Astrocyte (in vitro differentiated cells and primary cell): ENCODE results near the gene CDH7. TPM values are rescaled to one million over a fixed set of nuclear protein-coding genes. Genes with fewer than 3 reads are reported as not detected.

ENCODE experiments used
- DNase-seq: peaks from one replicate; pipeline ENCODE4 v3.0.0-alpha.2; 2010; ENCODE audit warnings: low read depth
- FAIRE-seq: peaks from 2 replicates; lab custom pipeline; 2011; peaks lifted over from hg19 to GRCh38; lab: Jason Lieb, UNC
- H2AFZ ChIP-seq: 2 replicates; pipeline ENCODE4 v1.6.0; 2012; ENCODE audit warnings: low read depth, low read length, inconsistent platforms
- H3K27ac ChIP-seq: 2 replicates; pipeline ENCODE4 v1.5.1; 2011; ENCODE audit warnings: low read depth, low read length, inconsistent platforms
- H3K27me3 ChIP-seq: 2 replicates; pipeline ENCODE4 v1.6.0; 2011; ENCODE audit warnings: low read length, inconsistent platforms; ENCODE audit not compliant: insufficient read depth
- H3K36me3 ChIP-seq: 2 replicates; pipeline ENCODE4 v1.5.1; 2011; ENCODE audit warnings: low read length, inconsistent platforms; ENCODE audit not compliant: insufficient read depth
- H3K4me1 ChIP-seq: 2 replicates; pipeline ENCODE4 v1.5.1; 2011; ENCODE audit warnings: low read length, inconsistent platforms; ENCODE audit not compliant: insufficient read depth
- H3K4me2 ChIP-seq: 2 replicates; pipeline ENCODE4 v1.6.0; 2012; ENCODE audit warnings: low read length, inconsistent platforms
- H3K4me3 ChIP-seq: 2 replicates; pipeline ENCODE4 v1.5.1; 2011; ENCODE audit warnings: low read depth, mild to moderate bottlenecking, low read length, inconsistent platforms; ENCODE audit not compliant: insufficient read depth
- H3K79me2 ChIP-seq: 2 replicates; pipeline ENCODE4 v1.6.0; 2012; ENCODE audit warnings: mild to moderate bottlenecking, low read length, inconsistent platforms; ENCODE audit not compliant: insufficient read depth
- H3K9ac ChIP-seq: 2 replicates; pipeline ENCODE4 v1.6.0; 2012; ENCODE audit warnings: mild to moderate bottlenecking, low read length, inconsistent platforms
- H3K9me3 ChIP-seq: 2 replicates; pipeline ENCODE4 v1.5.1; 2012; ENCODE audit warnings: low read depth, mild to moderate bottlenecking, low read length, inconsistent platforms; ENCODE audit not compliant: insufficient read depth
- H4K20me1 ChIP-seq: 2 replicates; pipeline ENCODE4 v1.6.0; 2012; ENCODE audit warnings: low read length, inconsistent platforms; ENCODE audit not compliant: insufficient read depth
- H3K27ac Mint-ChIP-seq: one replicate; pipeline ENCODE4 v1.8.0; 2021; ENCODE audit warnings: mild to moderate bottlenecking, mixed read lengths; ENCODE audit not compliant: unreplicated experiment
- H3K27me3 Mint-ChIP-seq: one replicate; pipeline ENCODE4 v1.8.0; 2021; ENCODE audit warnings: low read depth, mixed read lengths; ENCODE audit not compliant: unreplicated experiment
- H3K36me3 Mint-ChIP-seq: one replicate; pipeline ENCODE4 v1.8.0; 2021; ENCODE audit warnings: low read depth, mixed read lengths; ENCODE audit not compliant: unreplicated experiment
- H3K4me1 Mint-ChIP-seq: one replicate; pipeline ENCODE4 v1.8.0; 2021; ENCODE audit warnings: low read depth, mixed read lengths; ENCODE audit not compliant: unreplicated experiment
- H3K4me3 Mint-ChIP-seq: one replicate; pipeline ENCODE4 v1.8.0; 2021; ENCODE audit warnings: mild to moderate bottlenecking, moderate library complexity, mixed read lengths; ENCODE audit not compliant: unreplicated experiment
- H3K9me3 Mint-ChIP-seq: one replicate; pipeline ENCODE4 v1.8.0; 2021; ENCODE audit warnings: mild to moderate bottlenecking, mixed read lengths; ENCODE audit not compliant: unreplicated experiment
- EZH2 ChIP-seq: IDR thresholded peaks from 2 replicates; pipeline ENCODE4 v1.6.1; 2012; ENCODE audit warnings: mild to moderate bottlenecking, low read length, inconsistent platforms; ENCODE audit not compliant: insufficient read depth
- total RNA-seq: library from RNA; stranded (reverse); gene quantifications from 2 replicates; pipeline ENCODE4 v1.2.1, GENCODE V29; 2021
- TF ChIP-seq, protein P1 (sequence below): IDR thresholded peaks from 2 replicates; pipeline ENCODE4 v1.5.1; 2011; ENCODE audit warnings: low read depth, mild to moderate bottlenecking, inconsistent platforms, low read length, moderate library complexity; ENCODE audit not compliant: insufficient read depth

CDH7 gene
- total RNA-seq, 1 donor from 2014 or later = 0.43 TPM

DNA sequence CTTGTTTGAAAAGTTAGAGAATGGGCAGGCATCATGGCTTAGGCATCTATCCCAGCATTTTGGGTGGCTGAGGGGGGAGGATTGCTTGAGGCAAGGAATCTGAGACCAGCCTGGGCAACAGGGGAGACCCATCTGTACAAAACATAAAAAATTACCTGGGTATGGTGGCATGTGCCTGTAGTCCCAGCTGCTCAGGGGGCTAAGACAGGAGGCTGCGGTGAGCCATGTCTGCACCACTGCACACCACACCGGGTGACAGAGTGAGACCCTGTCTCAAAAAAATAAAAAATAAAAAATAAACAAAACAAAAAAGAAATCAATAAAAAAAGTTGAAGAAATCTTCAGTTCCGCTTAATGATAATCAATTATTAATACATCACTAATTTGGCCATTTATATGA, 146.5 kb downstream of the CDH7 start:
- no peaks in the 10 kb centered on the region for H4K20me1 ChIP-seq
- FAIRE-seq = no peak
- H3K4me3 Mint-ChIP-seq = no peak overlapping the region

DNA sequence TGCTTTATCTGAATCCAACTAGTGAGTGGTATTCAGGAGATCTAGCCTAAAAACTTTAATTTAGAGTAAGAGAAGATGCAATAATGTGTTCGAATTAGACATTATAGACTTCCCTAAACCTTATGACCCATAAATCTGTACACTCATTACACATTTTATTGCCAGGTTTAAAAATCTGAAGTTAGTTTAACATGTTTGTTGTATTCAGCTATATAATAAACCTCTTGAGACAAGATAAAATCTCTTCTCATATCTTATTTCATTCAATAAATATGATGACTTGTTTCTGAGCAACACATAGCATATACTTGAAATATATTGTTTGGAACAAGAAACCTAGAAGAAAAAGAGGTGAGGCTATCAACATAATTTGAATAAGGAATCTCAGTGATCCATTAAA, 150.7 kb downstream of the CDH7 start:
- H4K20me1 ChIP-seq = no peaks in the 10 kb centered on the region
- H3K27me3 ChIP-seq = no peaks in the 10 kb centered on the region
- H3K36me3 Mint-ChIP-seq = no peaks in the 10 kb centered on the region
- no peaks in the 10 kb centered on the region for H3K79me2 ChIP-seq
- no peak overlapping the region for H3K4me3 ChIP-seq
- H3K27ac Mint-ChIP-seq = no peak overlapping the region
- H3K4me1 Mint-ChIP-seq = no peaks in the 10 kb centered on the region
- no peak overlapping the region for H3K4me2 ChIP-seq
- H2AFZ ChIP-seq = no peak overlapping the region
- TF ChIP-seq, protein P1, sequence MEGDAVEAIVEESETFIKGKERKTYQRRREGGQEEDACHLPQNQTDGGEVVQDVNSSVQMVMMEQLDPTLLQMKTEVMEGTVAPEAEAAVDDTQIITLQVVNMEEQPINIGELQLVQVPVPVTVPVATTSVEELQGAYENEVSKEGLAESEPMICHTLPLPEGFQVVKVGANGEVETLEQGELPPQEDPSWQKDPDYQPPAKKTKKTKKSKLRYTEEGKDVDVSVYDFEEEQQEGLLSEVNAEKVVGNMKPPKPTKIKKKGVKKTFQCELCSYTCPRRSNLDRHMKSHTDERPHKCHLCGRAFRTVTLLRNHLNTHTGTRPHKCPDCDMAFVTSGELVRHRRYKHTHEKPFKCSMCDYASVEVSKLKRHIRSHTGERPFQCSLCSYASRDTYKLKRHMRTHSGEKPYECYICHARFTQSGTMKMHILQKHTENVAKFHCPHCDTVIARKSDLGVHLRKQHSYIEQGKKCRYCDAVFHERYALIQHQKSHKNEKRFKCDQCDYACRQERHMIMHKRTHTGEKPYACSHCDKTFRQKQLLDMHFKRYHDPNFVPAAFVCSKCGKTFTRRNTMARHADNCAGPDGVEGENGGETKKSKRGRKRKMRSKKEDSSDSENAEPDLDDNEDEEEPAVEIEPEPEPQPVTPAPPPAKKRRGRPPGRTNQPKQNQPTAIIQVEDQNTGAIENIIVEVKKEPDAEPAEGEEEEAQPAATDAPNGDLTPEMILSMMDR = no peak
- TF ChIP-seq EZH2 = no peak
- FAIRE-seq (peak; percentile 39), DNase-seq (no peak)
- H3K4me3 Mint-ChIP-seq = no peak overlapping the region
- no peaks in the 10 kb centered on the region for H3K27me3 Mint-ChIP-seq
- no peak overlapping the region for H3K27ac ChIP-seq
- H3K9ac ChIP-seq = no peak overlapping the region
- no peaks in the 10 kb centered on the region for H3K9me3 ChIP-seq
- no peaks in the 10 kb centered on the region for H3K4me1 ChIP-seq
- H3K9me3 Mint-ChIP-seq = no peaks in the 10 kb centered on the region
- no peaks in the 10 kb centered on the region for H3K36me3 ChIP-seq

More for the DNA sequence above, 146.5 kb downstream of the CDH7 start:
- H3K27me3 ChIP-seq = no peaks in the 10 kb centered on the region
- Mint-ChIP-seq H3K27ac (no peak overlapping the region), H3K36me3 (no peaks in the 10 kb centered on the region), H3K9me3 (no peaks in the 10 kb centered on the region), H3K27me3 (no peaks in the 10 kb centered on the region), H3K4me1 (no peaks in the 10 kb centered on the region)
- no peaks in the 10 kb centered on the region for H3K36me3 ChIP-seq
- no peak overlapping the region for H3K27ac ChIP-seq
- H3K9ac ChIP-seq = no peak overlapping the region
- H3K4me3 ChIP-seq = no peak overlapping the region
- TF ChIP-seq EZH2 = no peak
- TF ChIP-seq, protein P1 = no peak
- H2AFZ ChIP-seq = no peak overlapping the region
- H3K4me2 ChIP-seq = no peak overlapping the region
- H3K79me2 ChIP-seq = no peaks in the 10 kb centered on the region
- no peaks in the 10 kb centered on the region for H3K4me1 ChIP-seq
- no peak for DNase-seq
- no peaks in the 10 kb centered on the region for H3K9me3 ChIP-seq

DNA sequence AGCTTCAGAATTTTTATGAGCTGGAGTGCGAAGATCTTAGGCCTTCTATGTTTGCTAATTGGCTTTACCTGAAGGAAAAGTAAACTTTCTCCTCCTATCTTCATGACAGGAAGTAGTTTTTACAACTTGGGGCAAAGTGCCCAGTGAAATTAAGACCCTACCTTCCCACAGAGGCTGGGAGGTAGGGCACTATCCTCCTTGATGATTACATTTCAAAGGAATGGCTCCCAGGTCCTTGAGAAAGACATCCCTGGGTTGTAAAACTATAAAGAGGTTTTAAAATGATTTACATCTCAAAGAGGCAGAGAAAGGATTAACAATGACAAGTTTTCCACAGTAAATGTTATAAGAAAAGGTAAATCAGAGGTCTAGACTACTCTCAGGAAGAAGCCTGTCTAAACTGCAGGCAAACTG, 155.8 kb downstream of the CDH7 start:
- no peak overlapping the region for H3K9ac ChIP-seq
- Mint-ChIP-seq H3K27me3 (no peaks in the 10 kb centered on the region), H3K27ac (no peak overlapping the region), H3K4me1 (no peaks in the 10 kb centered on the region), H3K9me3 (no peaks in the 10 kb centered on the region), H3K36me3 (no peaks in the 10 kb centered on the region), H3K4me3 (no peak overlapping the region)
- no peak overlapping the region for H3K4me3 ChIP-seq
- no peaks in the 10 kb centered on the region for H4K20me1 ChIP-seq
- no peaks in the 10 kb centered on the region for H3K9me3 ChIP-seq
- no peak for DNase-seq
- FAIRE-seq = no peak
- no peak overlapping the region for H3K27ac ChIP-seq
- H3K36me3 ChIP-seq = no peaks in the 10 kb centered on the region
- H2AFZ ChIP-seq = no peak overlapping the region
- H3K79me2 ChIP-seq = no peaks in the 10 kb centered on the region
- no peak for TF ChIP-seq EZH2
- TF ChIP-seq, protein P1 = no peak
- no peaks in the 10 kb centered on the region for H3K4me1 ChIP-seq
- no peak overlapping the region for H3K4me2 ChIP-seq
- no peaks in the 10 kb centered on the region for H3K27me3 ChIP-seq
